DOHH2 (cell line): ENCODE data around the gene GRID1.

Experiments
- CTCF ChIP-seq: fragments of 200-600 bp; sonication (generic); IDR thresholded peaks from one replicate; pipeline ENCODE4 v1.5.1; 2014; ENCODE audit warnings: antibody characterized with exemption, mild to moderate bottlenecking, low read depth, low read length; ENCODE audit not compliant: poor library complexity, severe bottlenecking
- EZH2phosphoT487 ChIP-seq: fragments of 200-600 bp; sonication (generic); IDR thresholded peaks from 2 replicates; pipeline ENCODE4 v1.6.1; 2017; ENCODE audit warnings: borderline replicate concordance, mild to moderate bottlenecking, antibody characterized with exemption, low read length, moderate library complexity, mixed read lengths

GRCh38 chr10:86266446-86267242, 100.0 kb downstream of the GRID1 start:
- no peak for TF ChIP-seq CTCF
- TF ChIP-seq EZH2phosphoT487: no peak
